Measurements from ENCODE around the gene TXNDC17.

DNA sequence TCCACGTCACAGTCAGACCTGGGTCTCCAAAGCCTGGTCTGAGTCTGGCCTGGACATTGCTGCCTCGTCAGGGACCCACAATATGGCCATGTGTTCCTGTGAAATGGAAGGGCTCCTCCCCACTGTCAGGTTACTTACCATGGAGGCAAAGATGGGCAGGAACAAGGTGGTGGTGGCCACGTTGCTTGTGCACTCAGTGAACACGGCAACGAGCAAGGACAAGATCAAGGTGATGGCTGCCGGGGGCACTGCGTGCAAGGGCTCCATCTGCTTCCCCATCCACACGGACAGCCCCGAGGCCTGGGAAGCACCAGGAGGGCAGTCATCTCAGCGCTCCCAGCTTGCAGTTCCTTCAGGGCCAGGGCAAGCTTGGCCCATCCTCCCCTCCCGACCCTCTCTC lies 49.8 kb downstream of the TXNDC17 start:
- TF ChIP-seq POLR2A (IDR thresholded peaks at IDR 0.05; ENCODE audit: low read depth, low read length) (no peak), POLR2AphosphoS5 (IDR thresholded peaks at IDR 0.05; ENCODE audit: low read depth, low read length) (no peak), TAF1 (IDR thresholded peaks at IDR 0.05; ENCODE audit: low read depth, low read length) (no peak)
